SK-N-SH treated with all-trans-retinoic acid at 6 μM for 48 hours (cell line): ENCODE measurements around the gene POLR2B.

Source experiments
- ARNTL ChIP-seq: fragments of 450-650 bp; formaldehyde crosslinking; IDR thresholded peaks from 2 replicates; pipeline ENCODE4 v1.5.0; 2020; ENCODE audit warnings: low read depth, mild to moderate bottlenecking, moderate library complexity, borderline replicate concordance
- ESRRG ChIP-seq: fragments of 250-450 bp; sonication (Bioruptor Pico); IDR thresholded peaks from 2 replicates; pipeline ENCODE4 v1.6.1; 2021; ENCODE audit warnings: mild to moderate bottlenecking
- GLIS3 ChIP-seq: fragments of 250-450 bp; sonication (Bioruptor Pico); IDR thresholded peaks from 2 replicates; pipeline ENCODE4 v1.5.0; 2020; ENCODE audit warnings: mild to moderate bottlenecking, moderate library complexity
- ISL1 ChIP-seq: fragments of 250-450 bp; sonication (Bioruptor Pico); IDR thresholded peaks from 2 replicates; pipeline ENCODE4 v2.1.2; 2022; ENCODE audit warnings: mild to moderate bottlenecking, moderate library complexity
- PPARA ChIP-seq: fragments of 250-450 bp; sonication (Bioruptor Pico); IDR thresholded peaks from 2 replicates; pipeline ENCODE4 v1.5.0; 2020; ENCODE audit warnings: mild to moderate bottlenecking, borderline replicate concordance
- RARB ChIP-seq: fragments of 250-450 bp; sonication (Bioruptor Pico); IDR thresholded peaks from 2 replicates; pipeline ENCODE4 v1.8.0; 2021; ENCODE audit warnings: mild to moderate bottlenecking, moderate library complexity
- SNAI2 ChIP-seq: fragments of 250-450 bp; sonication (Bioruptor Pico); IDR thresholded peaks from 2 replicates; pipeline ENCODE4 v1.5.0; 2020; ENCODE audit warnings: mild to moderate bottlenecking, moderate library complexity
- TCF4 ChIP-seq: fragments of 250-450 bp; sonication (Bioruptor Pico); IDR thresholded peaks from 2 replicates; pipeline ENCODE4 v1.8.0; 2021; ENCODE audit warnings: mild to moderate bottlenecking, moderate library complexity, borderline replicate concordance
- ZFP3 ChIP-seq: fragments of 250-450 bp; sonication (Bioruptor Pico); IDR thresholded peaks from 2 replicates; pipeline ENCODE4 v1.5.0; 2020; ENCODE audit warnings: mild to moderate bottlenecking, moderate library complexity
- ZFP30 ChIP-seq: fragments of 450-650 bp; formaldehyde crosslinking; IDR thresholded peaks from 2 replicates; pipeline ENCODE4 v1.5.0; 2022; ENCODE audit warnings: mild to moderate bottlenecking, moderate library complexity
- ZNF8 ChIP-seq: fragments of 450-650 bp; formaldehyde crosslinking; IDR thresholded peaks from 2 replicates; pipeline ENCODE4 v1.5.0; 2020; ENCODE audit warnings: mild to moderate bottlenecking, moderate library complexity
- TF ChIP-seq, protein P1 (sequence below): fragments of 250-450 bp; sonication (Bioruptor Pico); IDR thresholded peaks from 2 replicates; pipeline ENCODE4 v1.5.1; 2021; ENCODE audit warnings: mild to moderate bottlenecking, moderate library complexity
- TF ChIP-seq, protein P2 (sequence below): fragments of 250-450 bp; sonication (Bioruptor Pico); IDR thresholded peaks from 2 replicates; pipeline ENCODE4 v1.8.0; 2020; ENCODE audit warnings: mild to moderate bottlenecking, moderate library complexity, borderline replicate concordance
- TF ChIP-seq, protein P3 (sequence below): fragments of 250-450 bp; sonication (Bioruptor Pico); IDR thresholded peaks from 2 replicates; pipeline ENCODE4 v1.8.0; 2021; ENCODE audit warnings: low read depth, mild to moderate bottlenecking, moderate library complexity, borderline replicate concordance

DNA sequence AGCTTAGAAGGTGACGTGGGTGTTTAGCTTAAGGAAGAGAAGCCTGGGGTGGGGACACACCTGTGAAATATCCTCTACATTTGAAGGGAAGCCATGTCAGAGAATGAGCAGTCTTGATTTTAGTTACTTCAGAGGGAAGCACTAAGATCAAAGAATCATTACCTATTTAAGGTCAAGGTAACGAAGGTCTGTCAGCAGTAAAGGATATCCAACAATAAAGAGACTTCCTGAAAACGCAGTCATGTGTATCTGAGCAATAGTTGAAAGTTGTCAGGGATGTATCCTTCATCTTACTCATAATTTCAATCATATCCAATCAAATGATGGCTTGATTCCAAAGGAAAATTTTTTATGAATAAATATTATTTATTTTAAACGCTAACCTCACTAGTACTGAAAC, 98.0 kb downstream of the POLR2B start:
- no peak for TF ChIP-seq ZNF8
- no peak for TF ChIP-seq PPARA (CRISPR knock-in tag)
- no peak for TF ChIP-seq RARB (CRISPR knock-in tag)
- no peak for TF ChIP-seq ARNTL (CRISPR knock-in tag)
- TF ChIP-seq, protein P1, sequence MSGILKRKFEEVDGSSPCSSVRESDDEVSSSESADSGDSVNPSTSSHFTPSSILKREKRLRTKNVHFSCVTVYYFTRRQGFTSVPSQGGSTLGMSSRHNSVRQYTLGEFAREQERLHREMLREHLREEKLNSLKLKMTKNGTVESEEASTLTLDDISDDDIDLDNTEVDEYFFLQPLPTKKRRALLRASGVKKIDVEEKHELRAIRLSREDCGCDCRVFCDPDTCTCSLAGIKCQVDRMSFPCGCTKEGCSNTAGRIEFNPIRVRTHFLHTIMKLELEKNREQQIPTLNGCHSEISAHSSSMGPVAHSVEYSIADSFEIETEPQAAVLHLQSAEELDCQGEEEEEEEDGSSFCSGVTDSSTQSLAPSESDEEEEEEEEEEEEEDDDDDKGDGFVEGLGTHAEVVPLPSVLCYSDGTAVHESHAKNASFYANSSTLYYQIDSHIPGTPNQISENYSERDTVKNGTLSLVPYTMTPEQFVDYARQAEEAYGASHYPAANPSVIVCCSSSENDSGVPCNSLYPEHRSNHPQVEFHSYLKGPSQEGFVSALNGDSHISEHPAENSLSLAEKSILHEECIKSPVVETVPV (CRISPR knock-in tag): no peak
- TF ChIP-seq SNAI2 (CRISPR knock-in tag): no peak
- TF ChIP-seq, protein P2, sequence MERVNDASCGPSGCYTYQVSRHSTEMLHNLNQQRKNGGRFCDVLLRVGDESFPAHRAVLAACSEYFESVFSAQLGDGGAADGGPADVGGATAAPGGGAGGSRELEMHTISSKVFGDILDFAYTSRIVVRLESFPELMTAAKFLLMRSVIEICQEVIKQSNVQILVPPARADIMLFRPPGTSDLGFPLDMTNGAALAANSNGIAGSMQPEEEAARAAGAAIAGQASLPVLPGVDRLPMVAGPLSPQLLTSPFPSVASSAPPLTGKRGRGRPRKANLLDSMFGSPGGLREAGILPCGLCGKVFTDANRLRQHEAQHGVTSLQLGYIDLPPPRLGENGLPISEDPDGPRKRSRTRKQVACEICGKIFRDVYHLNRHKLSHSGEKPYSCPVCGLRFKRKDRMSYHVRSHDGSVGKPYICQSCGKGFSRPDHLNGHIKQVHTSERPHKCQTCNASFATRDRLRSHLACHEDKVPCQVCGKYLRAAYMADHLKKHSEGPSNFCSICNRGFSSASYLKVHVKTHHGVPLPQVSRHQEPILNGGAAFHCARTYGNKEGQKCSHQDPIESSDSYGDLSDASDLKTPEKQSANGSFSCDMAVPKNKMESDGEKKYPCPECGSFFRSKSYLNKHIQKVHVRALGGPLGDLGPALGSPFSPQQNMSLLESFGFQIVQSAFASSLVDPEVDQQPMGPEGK (CRISPR knock-in tag): no peak
- TF ChIP-seq GLIS3 (CRISPR knock-in tag): no peak
- TF ChIP-seq, protein P3, sequence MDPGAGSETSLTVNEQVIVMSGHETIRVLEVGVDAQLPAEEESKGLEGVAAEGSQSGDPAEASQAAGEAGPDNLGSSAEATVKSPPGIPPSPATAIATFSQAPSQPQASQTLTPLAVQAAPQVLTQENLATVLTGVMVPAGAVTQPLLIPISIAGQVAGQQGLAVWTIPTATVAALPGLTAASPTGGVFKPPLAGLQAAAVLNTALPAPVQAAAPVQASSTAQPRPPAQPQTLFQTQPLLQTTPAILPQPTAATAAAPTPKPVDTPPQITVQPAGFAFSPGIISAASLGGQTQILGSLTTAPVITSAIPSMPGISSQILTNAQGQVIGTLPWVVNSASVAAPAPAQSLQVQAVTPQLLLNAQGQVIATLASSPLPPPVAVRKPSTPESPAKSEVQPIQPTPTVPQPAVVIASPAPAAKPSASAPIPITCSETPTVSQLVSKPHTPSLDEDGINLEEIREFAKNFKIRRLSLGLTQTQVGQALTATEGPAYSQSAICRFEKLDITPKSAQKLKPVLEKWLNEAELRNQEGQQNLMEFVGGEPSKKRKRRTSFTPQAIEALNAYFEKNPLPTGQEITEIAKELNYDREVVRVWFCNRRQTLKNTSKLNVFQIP (CRISPR knock-in tag): no peak
- no peak for TF ChIP-seq ZFP30 (CRISPR knock-in tag)
- no peak for TF ChIP-seq ESRRG (CRISPR knock-in tag)
- no peak for TF ChIP-seq TCF4 (CRISPR knock-in tag)
- no peak for TF ChIP-seq ISL1 (CRISPR knock-in tag)
- TF ChIP-seq ZFP3: no peak
